K562 (cell line): ENCODE results near the gene SH2D7. TPM values are rescaled to one million over a fixed set of nuclear protein-coding genes. Genes with fewer than 3 reads are reported as not detected.

Experiments used
- CREB3 ChIP-seq: fragments of 450-650 bp; conservative IDR thresholded peaks from 2 replicates; pipeline ENCODE4 v1.6.1; 2016; ENCODE audit warnings: missing genetic modification characterization, low read depth, mild to moderate bottlenecking, missing compliant biosample characterization, moderate library complexity
- DEAF1 ChIP-seq: fragments of 450-650 bp; formaldehyde crosslinking; IDR thresholded peaks from 2 replicates; pipeline ENCODE4 v1.4.0; 2020; ENCODE audit warnings: mild to moderate bottlenecking, moderate library complexity
- HNRNPL ChIP-seq: fragments of 200-400 bp; formaldehyde crosslinking; IDR thresholded peaks from 2 replicates; pipeline ENCODE4 v1.6.1; 2017; ENCODE audit warnings: low read depth, mild to moderate bottlenecking, low read length
- NFE2L1 ChIP-seq: fragments of 450-650 bp; IDR thresholded peaks from 2 replicates; pipeline ENCODE4 v1.6.1; 2016; ENCODE audit warnings: missing genetic modification characterization, low read depth, mild to moderate bottlenecking, missing compliant biosample characterization, moderate library complexity, borderline replicate concordance
- NONO ChIP-seq, 2 experiments: fragments of 200-400 bp in 1 of 2; fragments of 450-650 bp in 1 of 2; formaldehyde crosslinking in 1 of 2; IDR thresholded peaks; 2 replicates each; pipeline ENCODE4 v1.6.1; 2017; ENCODE audit warnings: low read depth in 2 of 2, mild to moderate bottlenecking in 2 of 2, moderate library complexity in 2 of 2, low read length in 1 of 2
- NR2F6 ChIP-seq: fragments of 450-650 bp; formaldehyde crosslinking; IDR thresholded peaks from 2 replicates; pipeline ENCODE4 v1.4.0; 2020; ENCODE audit warnings: mild to moderate bottlenecking
- NRF1 ChIP-seq, 2 experiments: fragments of 450-650 bp; IDR thresholded peaks in 1 of 2; conservative IDR thresholded peaks in 1 of 2; 2 replicates each; pipeline ENCODE4 v1.6.1; 2014; ENCODE audit warnings: mild to moderate bottlenecking in 2 of 2
- SFPQ ChIP-seq: fragments of 200-400 bp; formaldehyde crosslinking; IDR thresholded peaks from 2 replicates; pipeline ENCODE4 v1.6.1; 2017; ENCODE audit warnings: mild to moderate bottlenecking, low read depth, low read length, moderate library complexity
- SMAD4 ChIP-seq: fragments of 250-450 bp; sonication (Bioruptor Pico); conservative IDR thresholded peaks from 2 replicates; pipeline ENCODE4 v1.8.0; 2021; ENCODE audit warnings: inconsistent platforms, mild to moderate bottlenecking, moderate library complexity
- THAP12 ChIP-seq: fragments of 250-450 bp; sonication (Bioruptor Pico); IDR thresholded peaks from 2 replicates; pipeline ENCODE4 v1.9.0; 2021; ENCODE audit warnings: mild to moderate bottlenecking, inconsistent platforms
- ZNF551 ChIP-seq: fragments of 250-450 bp; sonication (Bioruptor Pico); IDR thresholded peaks from 2 replicates; pipeline ENCODE4 v1.5.0; 2021; ENCODE audit warnings: mild to moderate bottlenecking, moderate library complexity
- ZNF57 ChIP-seq: fragments of 450-650 bp; formaldehyde crosslinking; IDR thresholded peaks from 2 replicates; pipeline ENCODE4 v1.4.0; 2020; ENCODE audit warnings: mild to moderate bottlenecking, moderate library complexity
- ZNF592 ChIP-seq: fragments of 450-650 bp; IDR thresholded peaks from 2 replicates; pipeline ENCODE4 v1.6.1; 2017; ENCODE audit warnings: antibody characterized with exemption, mild to moderate bottlenecking
- polyA plus RNA-seq, 8 experiments: library from polyadenylated mRNA; depleted of rRNA in 4 of 8; stranded (reverse) in 5 of 8; unstranded in 3 of 8; fragments of >200 nt; fragmentation: Nextera tagmentation in 2 of 8; fragmentation: Illumina TruSeq in 1 of 8; extraction: Ambion mirVana in 2 of 8; extraction: Trizol in 1 of 8; gene quantifications; 2 replicates each; pipeline versions ENCODE4 v1.2.1 to v1.2.3, GENCODE V29; 2011 to 2014; ENCODE audit warnings: inconsistent platforms in 1 of 8, missing spikeins in 1 of 8
- total RNA-seq, 7 experiments: library from RNA; depleted of rRNA in 6 of 7; stranded (reverse); fragments of >200 nt in 6 of 7; fragmentation: Illumina TruSeq in 2 of 7; extraction: Trizol in 2 of 7; gene quantifications; 2 replicates each; pipeline versions ENCODE4 v1.2.1 to v1.2.3, GENCODE V29; 2011 to 2021; ENCODE audit warnings: low replicate concordance in 1 of 7

Gene SH2D7
- total and polyA plus RNA-seq, 9 of the 15 experiments (the other 6 are each of a cell fraction or from before 2014, with no cell fraction given): not detected

GRCh38 chr15:78131295-78132061 lies 39.1 kb downstream of the SH2D7 start, which contains the start of gene CIB2 (continued):
- TF ChIP-seq CREB3 (tag): no peak
- no peak for TF ChIP-seq NFE2L1 (tag)
- no peak for TF ChIP-seq ZNF551 (CRISPR knock-in tag)
- no peak for TF ChIP-seq THAP12 (CRISPR knock-in tag)
- TF ChIP-seq DEAF1 (CRISPR knock-in tag): no peak
- TF ChIP-seq ZNF57: no peak
- no peak for TF ChIP-seq SFPQ
- TF ChIP-seq NR2F6 (CRISPR knock-in tag): no peak
- no peak for TF ChIP-seq HNRNPL
- TF ChIP-seq SMAD4: peak; percentile 66
- 0 out of 2 replicates have a peak, but pooled peaks have one; percentile 49 for TF ChIP-seq ZNF592
- TF ChIP-seq NONO (IDR thresholded peaks at IDR 0.05; ENCODE audit: low read depth in 2 of 2, low read length in 1 of 2): peak in 1 of 2 experiments; percentile 79; a peak in 2 of 4 replicates
- TF ChIP-seq NRF1 (conservative IDR thresholded peaks at IDR 0.05 in 1 of 2, IDR thresholded peaks at IDR 0.05 in 1 of 2): no peak; a peak in 1 of 4 replicates
